ENCODE data around the gene DCLK2.

The DCLK2 gene

DNA sequence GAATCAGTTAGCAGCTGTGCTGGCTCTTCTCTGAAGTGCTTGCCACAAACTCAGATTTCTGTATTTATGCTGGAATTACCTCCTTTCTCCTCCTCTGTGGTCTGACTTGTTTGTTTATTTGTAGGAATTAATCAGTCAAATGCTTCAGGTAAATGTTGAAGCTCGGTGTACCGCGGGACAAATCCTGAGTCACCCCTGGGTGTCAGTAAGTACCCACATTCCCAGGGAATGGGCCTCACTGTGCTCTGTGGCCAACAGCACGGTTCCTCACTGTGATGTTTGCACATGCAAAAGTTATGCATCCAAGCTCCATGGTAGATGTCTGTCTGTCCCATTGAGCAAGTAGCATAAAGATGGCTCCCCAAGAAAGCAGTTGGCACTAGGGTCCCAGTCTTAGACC, 169.9 kb downstream of the DCLK2 start:
- H3K27me3 ChIP-seq (ENCODE audit: low read depth, low read length), result no peaks in the 10 kb centered on the region
- no peak overlapping the region for H2AFZ ChIP-seq (ENCODE audit: low read depth, low read length)
- no peaks in the 10 kb centered on the region for H4K20me1 ChIP-seq (ENCODE audit: insufficient read depth, low read length)
- H3K79me2 ChIP-seq (ENCODE audit: low read length), result no peaks in the 10 kb centered on the region
- H3K9ac ChIP-seq (ENCODE audit: low read length), result no peak overlapping the region
- TF ChIP-seq, protein P1, sequence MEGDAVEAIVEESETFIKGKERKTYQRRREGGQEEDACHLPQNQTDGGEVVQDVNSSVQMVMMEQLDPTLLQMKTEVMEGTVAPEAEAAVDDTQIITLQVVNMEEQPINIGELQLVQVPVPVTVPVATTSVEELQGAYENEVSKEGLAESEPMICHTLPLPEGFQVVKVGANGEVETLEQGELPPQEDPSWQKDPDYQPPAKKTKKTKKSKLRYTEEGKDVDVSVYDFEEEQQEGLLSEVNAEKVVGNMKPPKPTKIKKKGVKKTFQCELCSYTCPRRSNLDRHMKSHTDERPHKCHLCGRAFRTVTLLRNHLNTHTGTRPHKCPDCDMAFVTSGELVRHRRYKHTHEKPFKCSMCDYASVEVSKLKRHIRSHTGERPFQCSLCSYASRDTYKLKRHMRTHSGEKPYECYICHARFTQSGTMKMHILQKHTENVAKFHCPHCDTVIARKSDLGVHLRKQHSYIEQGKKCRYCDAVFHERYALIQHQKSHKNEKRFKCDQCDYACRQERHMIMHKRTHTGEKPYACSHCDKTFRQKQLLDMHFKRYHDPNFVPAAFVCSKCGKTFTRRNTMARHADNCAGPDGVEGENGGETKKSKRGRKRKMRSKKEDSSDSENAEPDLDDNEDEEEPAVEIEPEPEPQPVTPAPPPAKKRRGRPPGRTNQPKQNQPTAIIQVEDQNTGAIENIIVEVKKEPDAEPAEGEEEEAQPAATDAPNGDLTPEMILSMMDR (IDR thresholded peaks at IDR 0.05; ENCODE audit: low read depth, low read length), result peak; percentile 16; the same call in 1 of the 2 replicates
- no peak for TF ChIP-seq EZH2phosphoT487 (IDR thresholded peaks at IDR 0.05; ENCODE audit: low read depth)
- H3K4me2 ChIP-seq (ENCODE audit: low read length), result no peak overlapping the region
- no peaks in the 10 kb centered on the region for H3K36me3 ChIP-seq (replicated peaks; ENCODE audit: low read depth, low read length)
- no peaks in the 10 kb centered on the region for H3K4me1 ChIP-seq (ENCODE audit: low read length)
- no peak overlapping the region for H3K27ac ChIP-seq (ENCODE audit: low read length)
- H3K9me3 ChIP-seq (ENCODE audit: insufficient read depth, low read length), result no peaks in the 10 kb centered on the region
- H3K4me3 ChIP-seq (ENCODE audit: low read length), result no peak overlapping the region

DNA sequence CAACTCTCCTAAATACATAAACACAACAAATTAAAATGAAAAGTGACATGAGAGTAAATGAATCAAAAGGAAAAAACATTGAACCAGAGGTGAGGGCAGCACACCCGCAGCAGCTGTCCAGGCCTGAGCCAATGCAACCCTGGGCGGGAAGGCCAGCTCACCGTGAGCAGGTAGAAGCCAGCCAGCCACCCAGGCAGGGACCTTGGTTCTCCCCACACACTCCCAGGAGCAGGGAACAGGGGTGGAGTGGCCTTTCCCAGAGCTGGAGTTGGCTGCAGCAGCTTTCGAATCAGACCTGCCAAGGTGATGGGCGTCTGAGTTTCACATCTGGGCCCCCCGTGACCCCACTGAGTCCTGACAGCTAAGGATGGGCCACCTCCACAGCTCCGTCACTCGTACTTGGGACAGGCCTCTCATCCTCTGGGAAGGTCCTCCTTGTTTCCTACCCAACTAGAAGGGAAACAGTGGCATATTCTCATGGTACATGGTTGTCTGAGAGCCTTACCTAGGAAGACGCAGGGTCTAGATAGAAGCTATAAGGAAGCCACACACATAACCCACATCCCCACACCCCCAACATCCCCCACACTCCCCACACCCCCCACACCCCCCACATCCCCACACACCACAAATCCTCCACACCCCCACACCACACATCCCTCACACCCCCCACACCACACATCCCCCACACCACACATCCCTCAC, 172.2 kb downstream of the DCLK2 start:
- Histone ChIP-seq H3K4me3 (ENCODE audit: low read length) (no peak overlapping the region), H3K27me3 (ENCODE audit: low read depth, low read length) (no peaks in the 10 kb centered on the region), H2AFZ (ENCODE audit: low read depth, low read length) (no peak overlapping the region), H3K9me3 (ENCODE audit: insufficient read depth, low read length) (no peaks in the 10 kb centered on the region), H3K79me2 (ENCODE audit: low read length) (no peaks in the 10 kb centered on the region), H3K4me1 (ENCODE audit: low read length) (no peaks in the 10 kb centered on the region), H4K20me1 (ENCODE audit: insufficient read depth, low read length) (no peaks in the 10 kb centered on the region), H3K36me3 (replicated peaks; ENCODE audit: low read depth, low read length) (no peaks in the 10 kb centered on the region), H3K9ac (ENCODE audit: low read length) (no peak overlapping the region), H3K27ac (ENCODE audit: low read length) (no peak overlapping the region), H3K4me2 (ENCODE audit: low read length) (no peak overlapping the region)
- TF ChIP-seq, protein P1 (IDR thresholded peaks at IDR 0.05; ENCODE audit: low read depth, low read length), result no peak
- TF ChIP-seq EZH2phosphoT487 (IDR thresholded peaks at IDR 0.05; ENCODE audit: low read depth), result no peak

DNA sequence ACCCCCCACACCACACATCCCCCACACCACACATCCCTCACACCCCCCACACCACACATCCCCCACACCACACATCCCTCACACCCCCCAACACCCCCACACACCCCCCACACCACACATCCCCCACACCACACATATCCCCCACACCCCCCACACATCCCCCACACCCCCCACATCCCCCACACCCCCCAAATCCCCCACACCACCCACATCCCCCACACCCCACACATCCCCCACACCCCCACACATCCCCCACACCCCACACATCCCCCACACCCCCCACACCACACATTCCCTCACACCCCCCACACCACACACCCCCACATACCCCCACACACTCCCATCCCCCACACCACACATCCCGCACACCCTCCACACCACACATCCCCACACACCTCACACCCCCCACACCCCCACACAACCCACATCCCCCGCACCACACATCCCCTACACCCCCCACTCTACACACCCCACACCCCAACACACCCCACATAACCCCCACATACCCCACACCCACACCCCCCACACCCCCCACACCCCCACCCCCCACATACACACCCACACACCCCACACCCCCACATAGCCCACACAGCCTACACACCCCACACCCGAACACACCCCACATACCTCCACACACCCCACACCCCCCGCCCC, 172.9 kb downstream of the DCLK2 start:
- Histone ChIP-seq H3K4me3 (ENCODE audit: low read length) (no peak overlapping the region), H2AFZ (ENCODE audit: low read depth, low read length) (no peak overlapping the region), H3K27me3 (ENCODE audit: low read depth, low read length) (no peaks in the 10 kb centered on the region), H4K20me1 (ENCODE audit: insufficient read depth, low read length) (no peaks in the 10 kb centered on the region), H3K36me3 (replicated peaks; ENCODE audit: low read depth, low read length) (no peaks in the 10 kb centered on the region), H3K4me1 (ENCODE audit: low read length) (no peaks in the 10 kb centered on the region), H3K27ac (ENCODE audit: low read length) (no peak overlapping the region), H3K4me2 (ENCODE audit: low read length) (no peak overlapping the region), H3K9me3 (ENCODE audit: insufficient read depth, low read length) (no peaks in the 10 kb centered on the region), H3K79me2 (ENCODE audit: low read length) (no peaks in the 10 kb centered on the region), H3K9ac (ENCODE audit: low read length) (no peak overlapping the region)
- TF ChIP-seq EZH2phosphoT487 (IDR thresholded peaks at IDR 0.05; ENCODE audit: low read depth), result no peak
- TF ChIP-seq, protein P1 (IDR thresholded peaks at IDR 0.05; ENCODE audit: low read depth, low read length), result no peak

DNA sequence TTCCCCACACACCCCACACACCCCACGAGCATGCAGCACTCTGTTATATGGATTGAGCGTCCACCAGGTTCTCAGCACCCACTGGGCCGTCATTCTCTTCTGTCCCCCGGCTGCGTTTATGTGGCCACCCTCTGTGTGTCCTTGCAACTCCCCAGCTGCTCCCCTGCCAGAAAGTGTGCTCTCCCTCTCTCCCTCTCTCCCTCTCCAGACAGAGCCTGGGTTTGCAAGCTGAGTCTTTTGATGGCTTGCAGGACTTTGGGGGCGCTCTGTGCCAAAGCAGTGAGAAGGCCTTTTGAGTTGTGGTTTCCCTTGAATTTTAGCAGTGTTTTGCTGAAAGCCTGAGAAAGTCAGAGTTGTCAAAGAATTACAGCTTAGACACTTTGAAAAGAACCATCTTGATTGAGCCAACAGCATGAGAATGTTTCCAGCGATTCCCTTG, 173.5 kb downstream of the DCLK2 start:
- H3K27me3 ChIP-seq (ENCODE audit: low read depth, low read length), result no peaks in the 10 kb centered on the region
- H3K9me3 ChIP-seq (ENCODE audit: insufficient read depth, low read length), result no peaks in the 10 kb centered on the region
- H3K4me1 ChIP-seq (ENCODE audit: low read length), result no peaks in the 10 kb centered on the region
- no peaks in the 10 kb centered on the region for H4K20me1 ChIP-seq (ENCODE audit: insufficient read depth, low read length)
- no peak overlapping the region for H2AFZ ChIP-seq (ENCODE audit: low read depth, low read length)
- H3K27ac ChIP-seq (ENCODE audit: low read length), result no peak overlapping the region
- H3K36me3 ChIP-seq (replicated peaks; ENCODE audit: low read depth, low read length), result no peaks in the 10 kb centered on the region
- TF ChIP-seq, protein P1 (IDR thresholded peaks at IDR 0.05; ENCODE audit: low read depth, low read length), result no peak
- TF ChIP-seq EZH2phosphoT487 (IDR thresholded peaks at IDR 0.05; ENCODE audit: low read depth), result no peak
- no peak overlapping the region for H3K4me2 ChIP-seq (ENCODE audit: low read length)
- H3K4me3 ChIP-seq (ENCODE audit: low read length), result no peak overlapping the region
- no peak overlapping the region for H3K9ac ChIP-seq (ENCODE audit: low read length)
- H3K79me2 ChIP-seq (ENCODE audit: low read length), result no peaks in the 10 kb centered on the region

All from OCI-LY3 (cell line).